HepG2 (cell line): Measurements from ENCODE around the gene NFKB2. TPM values are rescaled to one million over a fixed set of nuclear protein-coding genes. Genes with fewer than 3 reads are reported as not detected.

Source experiments
- AHDC1 ChIP-seq: sonication (generic); formaldehyde crosslinking; IDR thresholded peaks from 2 replicates; pipeline ENCODE4 v1.5.1; 2020; ENCODE audit warnings: mild to moderate bottlenecking, missing genetic modification reagents, borderline replicate concordance
- BRCA1 ChIP-seq: sonication (generic); formaldehyde crosslinking; IDR thresholded peaks from 2 replicates; pipeline ENCODE4 v1.4.0; 2020; ENCODE audit warnings: missing genetic modification reagents
- DR1 ChIP-seq: sonication (generic); formaldehyde crosslinking; IDR thresholded peaks from 2 replicates; pipeline ENCODE4 v1.8.0; 2021; ENCODE audit warnings: mild to moderate bottlenecking, missing genetic modification reagents, inconsistent platforms
- JARID2 ChIP-seq: sonication (generic); formaldehyde crosslinking; IDR thresholded peaks from 2 replicates; pipeline ENCODE4 v1.8.1; 2023; ENCODE audit warnings: missing genetic modification reagents, inconsistent platforms; ENCODE audit not compliant: insufficient replicate concordance
- PHF8 ChIP-seq: sonication (generic); formaldehyde crosslinking; IDR thresholded peaks from 2 replicates; pipeline ENCODE4 v1.5.0; 2020; ENCODE audit warnings: missing genetic modification reagents
- REST ChIP-seq, 2 experiments: IDR thresholded peaks; 2 replicates each; pipeline ENCODE4 v1.6.1; 2011 to 2012; ENCODE audit warnings: low read length in 2 of 2, borderline replicate concordance in 1 of 2, low read depth in 1 of 2, mild to moderate bottlenecking in 1 of 2, moderate library complexity in 1 of 2
- ZNF337 ChIP-seq: sonication (generic); formaldehyde crosslinking; IDR thresholded peaks from 2 replicates; pipeline ENCODE4 v1.5.1; 2020; ENCODE audit warnings: missing genetic modification reagents, low read depth, mild to moderate bottlenecking, borderline replicate concordance
- ZNF580 ChIP-seq: IDR thresholded peaks from 2 replicates; pipeline ENCODE4 v1.6.1; 2016; ENCODE audit warnings: low read depth, borderline replicate concordance
- polyA plus RNA-seq, 8 experiments: library from polyadenylated mRNA; depleted of rRNA in 3 of 8; stranded (reverse) in 7 of 8; unstranded in 1 of 8; fragments of >200 nt; fragmentation: Illumina TruSeq in 4 of 8; extraction: Trizol in 4 of 8; gene quantifications; 2 replicates each; pipeline versions ENCODE4 v1.2.1 to v1.2.3, GENCODE V29; 2011 to 2016; ENCODE audit warnings: low read depth in 4 of 8, missing spikeins in 1 of 8, mixed read lengths in 1 of 8; ENCODE audit not compliant: insufficient read depth in 1 of 8
- total RNA-seq, 5 experiments: library from RNA; depleted of rRNA; stranded (reverse); fragments of >200 nt; fragmentation: Illumina TruSeq; extraction: Trizol; gene quantifications; 2 replicates each; pipeline ENCODE4 v1.2.3, GENCODE V29; 2016; ENCODE audit warnings: low read depth in 1 of 5

Gene NFKB2
- total and polyA plus RNA-seq, 2 of the 13 experiments (the other 11 are each of a cell fraction or from before 2014, with no cell fraction given) = 7.7 to 12.5 TPM

GRCh38 chr10:102394079-102394800 lies 1.3 kb upstream of the NFKB2 start (continued):
- TF ChIP-seq REST (IDR thresholded peaks at IDR 0.05; ENCODE audit: borderline replicate concordance in 1 of 2, low read depth in 1 of 2, low read length in 2 of 2) (0 out of 4 replicates have a peak, but pooled peaks of 1 of the 2 experiments have one; percentile 38), PHF8 (CRISPR knock-in tag) (peak; percentile 72), AHDC1 (CRISPR knock-in tag) (0 out of 2 replicates have a peak, but pooled peaks have one; percentile 42), JARID2 (CRISPR knock-in tag) (no peak), ZNF580 (peak; percentile 33; the same call in 1 of the 2 replicates), DR1 (CRISPR knock-in tag) (0 out of 2 replicates have a peak, but pooled peaks have one; percentile 23), ZNF337 (no peak), BRCA1 (CRISPR knock-in tag) (peak; percentile 63; the same call in 1 of the 2 replicates)
